ENCODE results near the gene C14orf39.

Gene C14orf39

DNA sequence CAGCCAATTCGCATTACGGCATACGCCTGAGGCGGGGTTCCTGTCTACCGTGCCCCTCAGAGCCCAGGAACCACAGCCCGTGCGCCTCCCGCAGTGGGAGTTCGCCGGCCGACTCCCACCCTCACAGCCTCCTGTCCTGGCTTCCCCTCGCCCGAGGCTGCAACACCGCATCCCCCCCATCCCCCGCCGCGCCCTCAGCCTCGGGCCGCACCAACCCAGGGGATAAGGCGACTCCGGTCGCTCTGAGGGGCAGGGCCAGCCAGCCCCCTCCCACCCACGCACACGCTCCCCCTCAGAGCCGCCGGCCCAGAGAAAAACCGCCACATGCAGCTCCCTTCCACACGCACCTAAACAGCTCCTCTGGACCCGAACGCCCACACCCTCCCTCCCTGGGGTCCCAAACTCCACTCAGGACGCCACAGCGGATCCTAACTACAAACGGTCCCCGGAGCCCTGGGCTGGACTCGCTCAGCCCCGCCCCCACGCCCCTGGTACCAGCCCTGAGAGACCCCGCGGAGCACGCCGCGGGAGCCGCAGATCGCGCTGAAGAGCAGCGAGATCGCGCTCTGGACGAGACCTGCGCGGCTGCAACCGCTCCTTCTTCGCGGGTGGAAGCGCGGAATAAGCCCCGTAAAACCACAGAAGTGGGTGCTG lies at the start of gene C14orf39:
Gene C14orf39 (minus strand): TSS at position 466 of the 654 bp plus-strand sequence. CDS start 985 bp downstream, outside the sequence.
- DNase-seq = no peak

GRCh38 chr14:60532442-60532841 lies 46.6 kb upstream of the C14orf39 start:
- DNase-seq = no peak

GRCh38 chr14:60515511-60516289 lies 29.8 kb upstream of the C14orf39 start:
- DNase-seq = no peak

GRCh38 chr14:60514741-60515491 lies 29.1 kb upstream of the C14orf39 start:
- DNase-seq = no peak

DNA sequence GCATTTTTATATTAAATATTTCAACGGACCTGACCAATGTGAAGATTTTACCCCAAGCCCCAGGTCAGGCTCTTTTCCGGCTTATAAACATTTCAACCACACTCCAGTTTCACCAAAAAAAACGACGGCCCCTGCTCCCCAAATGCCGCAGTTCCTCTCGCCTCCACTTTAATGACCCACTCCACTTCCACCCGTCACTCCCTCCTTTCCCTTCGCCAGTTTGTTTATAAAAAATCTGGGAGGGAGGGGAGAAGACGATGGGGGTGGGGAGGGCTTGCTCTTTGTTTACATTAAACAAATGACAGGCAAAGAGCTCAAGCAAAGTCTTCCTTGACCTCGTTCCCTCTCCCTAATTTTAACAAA lies 28.5 kb upstream of the C14orf39 start:
- no peak for DNase-seq

DNA sequence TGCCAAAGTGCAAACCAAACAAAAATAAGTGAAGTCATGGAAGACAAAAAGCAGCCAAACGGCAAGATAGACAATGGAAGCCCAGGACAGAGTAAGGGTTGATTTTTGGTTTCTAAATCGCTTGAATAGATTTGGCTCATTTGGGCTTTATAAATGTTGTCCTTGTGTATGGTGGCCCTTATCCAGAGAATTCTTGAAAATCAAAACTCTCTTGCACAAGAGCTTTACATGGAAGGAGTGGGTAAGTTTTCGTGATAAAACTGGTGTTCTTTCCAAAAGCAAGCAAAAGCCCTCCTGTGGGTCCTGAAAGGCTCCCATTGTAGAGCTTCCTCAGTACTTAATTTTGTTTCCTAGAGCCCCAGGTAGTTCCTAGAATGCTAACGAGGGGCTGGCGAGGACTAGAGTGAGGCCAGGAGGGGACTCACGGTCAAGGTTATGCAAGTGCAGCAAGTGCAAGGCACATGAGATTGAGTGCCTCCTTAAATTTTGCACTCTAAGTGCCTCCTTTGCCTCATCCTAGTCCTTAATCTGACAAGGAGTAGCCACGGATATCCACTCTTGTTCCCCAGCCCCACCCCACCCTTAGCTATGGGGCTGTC lies 27.2 kb upstream of the C14orf39 start:
- DNase-seq = no peak

DNA sequence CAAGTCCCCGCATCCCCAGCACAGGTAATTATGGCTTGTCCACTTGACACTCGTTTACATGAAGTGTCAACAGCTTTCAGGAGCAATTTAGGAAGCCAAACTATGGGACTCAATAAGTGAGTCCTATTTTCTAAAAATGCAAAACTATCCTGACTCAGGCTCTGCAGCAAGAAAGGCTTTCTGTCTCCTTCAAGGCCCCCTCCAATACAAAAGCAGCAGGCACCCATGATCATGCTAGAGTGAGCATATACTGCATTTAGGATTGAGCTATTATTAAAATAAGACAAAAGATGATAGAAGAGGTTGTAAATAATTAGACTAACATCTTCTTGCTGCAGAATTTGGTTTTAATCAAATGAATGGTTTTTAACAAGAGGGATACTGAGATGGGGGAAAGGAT lies 26.3 kb upstream of the C14orf39 start:
- DNase-seq = no peak

GRCh38 chr14:60510951-60511599 lies 25.2 kb upstream of the C14orf39 start:
- no peak for DNase-seq

GRCh38 chr14:60510254-60510950 lies 24.5 kb upstream of the C14orf39 start:
- DNase-seq = no peak

- no peak for DNase-seq
Measured at GRCh38 chr14:60509438-60510253, 23.8 kb upstream of the C14orf39 start.

DNA sequence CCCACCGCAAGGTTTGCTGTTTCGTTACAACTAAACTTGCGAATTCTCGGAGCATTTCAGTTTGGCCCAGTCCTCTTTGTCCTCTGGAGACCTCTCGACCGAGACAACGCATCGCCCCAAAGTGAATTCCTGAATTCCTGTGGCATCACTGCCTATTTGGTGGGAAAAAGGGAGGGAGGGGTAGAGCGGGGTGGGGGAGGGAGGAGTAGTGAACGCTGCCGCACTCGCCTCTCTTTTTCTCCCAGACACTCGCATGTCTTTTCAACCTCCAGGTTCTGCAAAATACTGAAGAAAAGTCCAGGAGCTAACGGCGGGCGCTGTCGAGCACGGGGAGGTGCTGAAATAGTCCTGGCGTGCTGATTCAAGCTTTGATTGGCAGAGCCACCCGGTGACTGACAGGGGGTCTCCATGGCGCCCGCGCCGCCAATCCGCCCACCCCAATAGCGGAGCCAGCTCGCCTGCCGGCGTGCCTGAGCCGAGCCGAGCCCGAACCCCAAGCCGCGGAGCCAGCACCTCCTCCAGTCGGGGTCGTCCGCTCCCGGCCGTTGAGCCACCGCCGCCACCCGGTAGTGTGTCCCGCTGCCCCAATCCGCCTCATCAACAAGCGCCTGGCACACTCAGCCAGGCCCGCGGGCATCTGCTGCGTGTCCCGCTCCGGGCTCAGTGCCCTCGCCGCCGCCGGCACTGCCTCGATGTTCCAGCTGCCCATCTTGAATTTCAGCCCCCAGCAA lies 23.0 kb upstream of the C14orf39 start, which contains the start of gene SIX6:
Gene SIX6 (plus strand): TSS at position 440 of the 731 bp plus-strand sequence. CDS start 253 bp downstream, at position 693.
- no peak for DNase-seq

GRCh38 chr14:60508363-60508706 lies 22.5 kb upstream of the C14orf39 start:
- DNase-seq = no peak

DNA sequence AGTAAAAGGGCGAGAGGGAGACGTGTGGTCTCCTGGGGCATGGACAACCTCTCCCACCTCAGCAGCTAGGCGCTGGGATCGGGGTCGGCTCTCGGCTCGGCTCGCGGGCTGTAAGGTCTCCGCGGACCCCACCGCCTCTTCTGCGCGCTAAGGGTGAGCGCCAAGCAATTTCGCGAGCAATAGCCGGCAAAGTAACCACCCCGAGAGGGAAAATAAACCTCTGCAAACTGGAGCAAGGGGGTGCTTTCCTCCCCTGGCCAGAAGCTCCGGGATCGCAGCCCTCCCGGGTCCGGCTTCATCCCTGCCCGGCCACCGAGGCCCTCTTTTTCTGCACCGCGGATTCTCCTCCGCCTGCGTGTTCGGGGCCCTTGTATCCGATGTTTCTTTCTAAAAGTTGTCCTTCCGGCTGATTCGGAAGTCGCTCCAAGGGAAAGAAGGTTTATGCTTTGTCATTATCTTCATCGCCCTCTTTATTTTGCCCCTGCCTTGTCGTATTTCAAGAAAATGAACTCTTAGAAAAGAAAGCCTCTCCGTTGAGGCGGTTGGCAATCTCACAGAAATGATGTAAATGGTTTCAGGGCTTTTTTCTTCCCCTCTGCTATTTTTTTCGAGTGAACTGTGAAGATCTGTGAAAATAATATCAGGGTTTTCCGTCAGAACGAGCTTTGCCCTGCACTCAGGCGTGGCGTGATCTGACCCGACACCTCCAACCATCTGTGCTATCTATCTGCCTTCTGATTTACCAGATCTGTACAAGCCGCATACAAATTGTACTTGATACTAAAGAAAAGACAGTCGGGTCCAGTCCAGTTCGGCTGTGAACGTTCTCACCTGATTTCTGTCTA lies 21.3 kb upstream of the C14orf39 start:
- DNase-seq = no peak

GRCh38 chr14:60506462-60506984 lies 20.7 kb upstream of the C14orf39 start:
- DNase-seq = no peak

GRCh38 chr14:60506010-60506409 lies 20.1 kb upstream of the C14orf39 start:
- DNase-seq = no peak

- DNase-seq = no peak
Measured at GRCh38 chr14:60505448-60505847, 19.6 kb upstream of the C14orf39 start.

- no peak for DNase-seq
Measured at GRCh38 chr14:60502541-60502940, 16.7 kb upstream of the C14orf39 start.

DNA sequence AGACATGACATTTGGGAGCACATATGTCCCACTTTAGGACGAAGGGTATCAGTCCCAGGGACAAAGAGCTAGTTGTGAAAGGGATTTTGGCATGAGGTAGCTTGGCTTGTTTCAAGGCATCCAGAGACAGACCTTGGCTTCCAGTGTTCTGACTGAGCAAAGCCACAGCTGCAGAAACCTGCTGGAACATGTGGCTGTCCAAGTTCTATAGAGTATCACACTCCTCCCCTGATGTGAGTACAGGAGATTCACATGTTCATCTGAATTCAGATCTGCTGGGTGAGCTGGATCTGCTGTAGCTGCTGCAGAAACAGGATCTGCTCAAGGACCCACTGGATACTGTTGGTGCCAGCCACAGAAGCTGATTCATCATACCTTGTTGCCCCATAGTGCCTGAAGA lies 10.1 kb upstream of the C14orf39 start:
- DNase-seq = no peak

- DNase-seq = no peak
Measured at GRCh38 chr14:60490270-60490669, 4.4 kb upstream of the C14orf39 start.
